Retinal pigment epithelial cell (primary cell): ENCODE measurements around the gene EGFR.
A peak's percentile ranks its signal among the peaks of the same experiment; 100 is the strongest.

ENCODE experiments used
- DNase-seq: peaks from one replicate; pipeline ENCODE4 v3.0.0-alpha.2; 2010; ENCODE audit warnings: low read depth
- H3K4me3 ChIP-seq: 2 replicates; pipeline ENCODE4 v1.5.1; 2011; ENCODE audit warnings: mild to moderate bottlenecking, low read length, control low read depth, moderate library complexity
- CTCF ChIP-seq: conservative IDR thresholded peaks from 2 replicates; pipeline ENCODE4 v1.5.1; 2011; ENCODE audit warnings: low read depth, low read length, control low read depth, inconsistent platforms

Gene EGFR

DNA sequence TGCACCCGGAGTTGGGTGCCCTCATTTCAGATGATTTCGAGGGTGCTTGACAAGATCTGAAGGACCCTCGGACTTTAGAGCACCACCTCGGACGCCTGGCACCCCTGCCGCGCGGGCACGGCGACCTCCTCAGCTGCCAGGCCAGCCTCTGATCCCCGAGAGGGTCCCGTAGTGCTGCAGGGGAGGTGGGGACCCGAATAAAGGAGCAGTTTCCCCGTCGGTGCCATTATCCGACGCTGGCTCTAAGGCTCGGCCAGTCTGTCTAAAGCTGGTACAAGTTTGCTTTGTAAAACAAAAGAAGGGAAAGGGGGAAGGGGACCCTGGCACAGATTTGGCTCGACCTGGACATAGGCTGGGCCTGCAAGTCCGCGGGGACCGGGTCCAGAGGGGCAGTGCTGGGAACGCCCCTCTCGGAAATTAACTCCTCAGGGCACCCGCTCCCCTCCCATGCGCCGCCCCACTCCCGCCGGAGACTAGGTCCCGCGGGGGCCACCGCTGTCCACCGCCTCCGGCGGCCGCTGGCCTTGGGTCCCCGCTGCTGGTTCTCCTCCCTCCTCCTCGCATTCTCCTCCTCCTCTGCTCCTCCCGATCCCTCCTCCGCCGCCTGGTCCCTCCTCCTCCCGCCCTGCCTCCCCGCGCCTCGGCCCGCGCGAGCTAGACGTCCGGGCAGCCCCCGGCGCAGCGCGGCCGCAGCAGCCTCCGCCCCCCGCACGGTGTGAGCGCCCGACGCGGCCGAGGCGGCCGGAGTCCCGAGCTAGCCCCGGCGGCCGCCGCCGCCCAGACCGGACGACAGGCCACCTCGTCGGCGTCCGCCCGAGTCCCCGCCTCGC is at the start of gene EGFR:
Gene EGFR, plus strand, starts transcription at position 657 of the 830 bp plus-strand sequence. CDS start 261 bp downstream, outside the sequence.
- H3K4me3 ChIP-seq = peak within 1 kb of the TSS; percentile 72

DNA sequence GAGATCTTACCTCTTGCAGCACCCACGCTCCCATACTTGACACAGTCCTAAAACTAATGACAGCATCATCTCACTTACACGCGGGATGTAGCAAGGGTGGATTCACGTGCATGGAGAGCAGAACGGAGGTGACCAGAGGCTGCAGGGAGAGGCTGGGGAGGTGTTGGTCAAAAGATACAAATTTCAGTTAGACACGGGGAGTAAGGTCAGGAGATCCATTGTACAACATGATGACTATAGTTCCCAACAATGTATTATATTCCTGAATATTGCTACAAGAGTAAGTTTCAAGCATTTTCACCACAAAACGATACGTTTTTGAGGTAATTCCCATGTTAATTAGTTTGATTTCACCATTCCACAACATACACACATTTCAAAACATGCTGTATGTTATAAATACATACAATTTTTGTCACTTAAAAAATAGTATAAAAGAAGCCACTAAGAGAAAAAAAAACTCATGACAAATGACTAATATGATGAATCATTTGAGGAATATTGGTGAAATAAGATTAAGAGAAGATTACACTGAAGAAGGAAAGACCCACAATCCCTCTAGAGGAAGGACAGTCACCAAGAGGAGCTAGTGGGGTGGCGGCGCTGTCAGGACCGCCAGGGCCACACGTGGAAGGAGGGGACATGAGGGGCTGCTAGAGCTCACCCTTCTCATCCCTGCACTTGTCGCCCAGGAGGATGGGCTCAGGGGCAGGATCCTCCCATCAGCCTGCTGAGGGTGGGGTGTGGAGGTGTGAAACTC is 49.4 kb upstream of the EGFR start:
- no peak for DNase-seq
- no peak overlapping the region for H3K4me3 ChIP-seq
- no peak for TF ChIP-seq CTCF

More for the DNA sequence above, at the start of gene EGFR:
- TF ChIP-seq CTCF = no peak
- DNase-seq = peak; percentile 25

- TF ChIP-seq CTCF = no peak
- H3K4me3 ChIP-seq = no peak overlapping the region
- DNase-seq = no peak
Measured at GRCh38 chr7:54972733-54973294, 46.0 kb upstream of the EGFR start.

DNA sequence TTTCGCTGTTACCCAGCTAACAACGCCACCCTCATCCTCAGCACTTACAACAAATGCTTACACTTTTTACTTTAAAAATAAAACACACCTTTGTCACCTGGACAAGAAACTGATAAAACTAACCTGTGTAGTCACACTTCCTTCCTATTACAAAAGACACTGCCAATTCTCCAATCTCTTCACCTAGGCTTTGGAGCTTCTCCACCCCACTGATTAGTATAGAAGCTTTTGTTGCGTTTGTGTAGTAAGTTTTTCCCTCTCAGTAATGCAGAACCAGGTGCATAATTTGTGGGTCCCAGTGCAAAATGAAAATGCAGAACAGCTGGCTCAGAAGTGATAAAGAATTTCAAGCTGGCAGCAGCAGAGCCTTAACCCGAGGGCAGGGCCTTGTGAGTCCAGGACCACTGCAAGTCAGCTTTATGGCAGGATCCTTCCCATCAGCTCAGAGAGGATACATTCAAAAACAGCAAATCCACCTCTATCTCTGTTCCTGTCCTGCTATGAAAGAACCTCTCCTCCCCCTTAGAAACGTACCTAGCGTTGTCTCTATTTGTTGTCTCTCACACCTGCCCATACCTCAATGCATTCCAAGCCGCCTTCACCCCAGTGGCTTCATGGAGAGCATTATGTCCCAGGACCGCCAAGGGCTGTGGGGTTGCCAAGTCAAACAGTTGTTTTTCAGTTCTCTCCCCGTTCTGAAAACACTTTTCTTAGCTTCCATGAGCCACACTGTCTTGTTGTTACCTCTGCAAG is 40.3 kb upstream of the EGFR start:
- TF ChIP-seq CTCF = no peak
- H3K4me3 ChIP-seq = no peak overlapping the region
- DNase-seq = no peak

GRCh38 chr7:54980521-54980920 is 38.3 kb upstream of the EGFR start:
- TF ChIP-seq CTCF = no peak

GRCh38 chr7:54981913-54982312 is 36.9 kb upstream of the EGFR start:
- H3K4me3 ChIP-seq = no peak overlapping the region
- no peak for DNase-seq
- TF ChIP-seq CTCF = no peak

More at GRCh38 chr7:54980521-54980920, 38.3 kb upstream of the EGFR start:
- DNase-seq = no peak
- no peak overlapping the region for H3K4me3 ChIP-seq
